Measurements from ENCODE around the gene FBXL16.
A peak's percentile ranks its signal among the peaks of the same experiment; 100 is the strongest.

FBXL16 gene

GRCh38 chr16:709566-710499 is 4.2 kb upstream of the FBXL16 start:
- Histone ChIP-seq H3K79me1 (ENCODE audit: low read length) (peaks cover 2% of the 10 kb centered on the region), H3K18ac (ENCODE audit: low read length) (no peak overlapping the region), H3K4me3 (ENCODE audit: low read depth, low read length) (no peak overlapping the region), H3K27me3 (ENCODE audit: insufficient read depth, low read length) (peaks cover 20% of the 10 kb centered on the region), H3K23ac (ENCODE audit: low read length) (no peak overlapping the region), H2AK5ac (ENCODE audit: low read length) (no peak overlapping the region), H3K27ac (ENCODE audit: low read depth, low read length) (no peak overlapping the region), H4K8ac (ENCODE audit: low read depth, low read length) (no peak overlapping the region), H3K14ac (ENCODE audit: low read length) (no peak overlapping the region), H3K9ac (ENCODE audit: low read length) (no peak overlapping the region), H2BK120ac (ENCODE audit: insufficient read depth, low read length, poor library complexity) (no peak overlapping the region), H2BK5ac (ENCODE audit: low read depth, low read length, poor library complexity) (no peak overlapping the region), H3K4me1 (ENCODE audit: control insufficient read depth in 1 of 2, insufficient read depth in 2 of 2, low read length in 2 of 2) (peaks cover 12 to 13% of the 10 kb centered on the region in 2 experiments), H2BK12ac (ENCODE audit: low read length) (no peak overlapping the region), H3K4ac (ENCODE audit: low read depth, low read length) (no peak overlapping the region), H3K9me3 (ENCODE audit: insufficient read depth, low read depth, low read length) (peaks cover 12% of the 10 kb centered on the region), H2AFZ (ENCODE audit: insufficient read depth, low read length, poor library complexity) (no peak overlapping the region), H4K91ac (ENCODE audit: low read depth, low read length) (no peak overlapping the region), H3K79me2 (ENCODE audit: control insufficient read depth, insufficient read depth, low read length, poor library complexity) (no peaks in the 10 kb centered on the region), H3K4me2 (ENCODE audit: low read length) (no peak overlapping the region), H4K12ac (ENCODE audit: low read depth, low read length) (no peak overlapping the region), H3K36me3 (ENCODE audit: control insufficient read depth in 1 of 2, insufficient read depth in 2 of 2, low read length in 2 of 2) (no peaks in the 10 kb centered on the region)
- WGBS (ENCODE audit: extremely low coverage, insufficient coverage, insufficient read length), result no CpG with 5 or more reads among the region's 30 CpGs
- DNase-seq, result peak; percentile 71 to 72

- no peak overlapping the region for H2BK120ac ChIP-seq (ENCODE audit: insufficient read depth, low read length, poor library complexity)
- H3K4me2 ChIP-seq (ENCODE audit: low read length), result no peak overlapping the region
- H2BK5ac ChIP-seq (ENCODE audit: low read depth, low read length, poor library complexity), result no peak overlapping the region
- H3K18ac ChIP-seq (ENCODE audit: low read length), result no peak overlapping the region
- no peak overlapping the region for H4K12ac ChIP-seq (ENCODE audit: low read depth, low read length)
- no peak overlapping the region for H3K4ac ChIP-seq (ENCODE audit: low read depth, low read length)
- H3K27ac ChIP-seq (ENCODE audit: low read depth, low read length), result no peak overlapping the region
- peaks cover 4 to 5% of the 10 kb centered on the region in 2 experiments for H3K4me1 ChIP-seq (ENCODE audit: control insufficient read depth in 1 of 2, insufficient read depth in 2 of 2, low read length in 2 of 2)
- H2AFZ ChIP-seq (ENCODE audit: insufficient read depth, low read length, poor library complexity), result no peak overlapping the region
- no peak overlapping the region for H3K9ac ChIP-seq (ENCODE audit: low read length)
- peaks cover 7% of the 10 kb centered on the region for H3K9me3 ChIP-seq (ENCODE audit: insufficient read depth, low read depth, low read length)
- H3K36me3 ChIP-seq (ENCODE audit: control insufficient read depth in 1 of 2, insufficient read depth in 2 of 2, low read length in 2 of 2), result no peaks in the 10 kb centered on the region
- no CpG with 5 or more reads among the region's 4 CpGs for WGBS (ENCODE audit: extremely low coverage, insufficient coverage, insufficient read length)
- no peaks in the 10 kb centered on the region for H3K79me2 ChIP-seq (ENCODE audit: control insufficient read depth, insufficient read depth, low read length, poor library complexity)
- H4K91ac ChIP-seq (ENCODE audit: low read depth, low read length), result no peak overlapping the region
- H3K14ac ChIP-seq (ENCODE audit: low read length), result no peak overlapping the region
- H3K23ac ChIP-seq (ENCODE audit: low read length), result no peak overlapping the region
- no peak overlapping the region for H4K8ac ChIP-seq (ENCODE audit: low read depth, low read length)
- no peak overlapping the region for H2BK12ac ChIP-seq (ENCODE audit: low read length)
- H2AK5ac ChIP-seq (ENCODE audit: low read length), result no peak overlapping the region
- peaks cover 28% of the 10 kb centered on the region for H3K27me3 ChIP-seq (ENCODE audit: insufficient read depth, low read length)
- H3K4me3 ChIP-seq (ENCODE audit: low read depth, low read length), result no peak overlapping the region
- no peaks in the 10 kb centered on the region for H3K79me1 ChIP-seq (ENCODE audit: low read length)
- DNase-seq, result no peak
Observed at GRCh38 chr16:708959-709358, 3.4 kb upstream of the FBXL16 start.

- H4K91ac ChIP-seq (ENCODE audit: low read depth, low read length), result no peak overlapping the region
- H3K4me3 ChIP-seq (ENCODE audit: low read depth, low read length), result no peak overlapping the region
- peaks cover 0 to 2% of the 10 kb centered on the region in 2 experiments for H3K4me1 ChIP-seq (ENCODE audit: control insufficient read depth in 1 of 2, insufficient read depth in 2 of 2, low read length in 2 of 2)
- H3K79me1 ChIP-seq (ENCODE audit: low read length), result no peaks in the 10 kb centered on the region
- H3K27ac ChIP-seq (ENCODE audit: low read depth, low read length), result no peak overlapping the region
- H4K12ac ChIP-seq (ENCODE audit: low read depth, low read length), result no peak overlapping the region
- no peak overlapping the region for H2BK120ac ChIP-seq (ENCODE audit: insufficient read depth, low read length, poor library complexity)
- no peaks in the 10 kb centered on the region for H3K79me2 ChIP-seq (ENCODE audit: control insufficient read depth, insufficient read depth, low read length, poor library complexity)
- no peak overlapping the region for H3K9ac ChIP-seq (ENCODE audit: low read length)
- no CpG with 5 or more reads among the region's 3 CpGs for WGBS (ENCODE audit: extremely low coverage, insufficient coverage, insufficient read length)
- peaks cover 7% of the 10 kb centered on the region for H3K9me3 ChIP-seq (ENCODE audit: insufficient read depth, low read depth, low read length)
- no peak overlapping the region for H3K4me2 ChIP-seq (ENCODE audit: low read length)
- H2AK5ac ChIP-seq (ENCODE audit: low read length), result no peak overlapping the region
- H3K18ac ChIP-seq (ENCODE audit: low read length), result no peak overlapping the region
- no peak overlapping the region for H2BK5ac ChIP-seq (ENCODE audit: low read depth, low read length, poor library complexity)
- no peaks in the 10 kb centered on the region for H3K36me3 ChIP-seq (ENCODE audit: control insufficient read depth in 1 of 2, insufficient read depth in 2 of 2, low read length in 2 of 2)
- no peak overlapping the region for H3K4ac ChIP-seq (ENCODE audit: low read depth, low read length)
- H2AFZ ChIP-seq (ENCODE audit: insufficient read depth, low read length, poor library complexity), result no peak overlapping the region
- H3K27me3 ChIP-seq (ENCODE audit: insufficient read depth, low read length), result peaks cover 33% of the 10 kb centered on the region
- no peak overlapping the region for H3K23ac ChIP-seq (ENCODE audit: low read length)
- no peak for DNase-seq
- no peak overlapping the region for H2BK12ac ChIP-seq (ENCODE audit: low read length)
- no peak overlapping the region for H4K8ac ChIP-seq (ENCODE audit: low read depth, low read length)
- H3K14ac ChIP-seq (ENCODE audit: low read length), result no peak overlapping the region
Observed at GRCh38 chr16:708019-708418, 2.4 kb upstream of the FBXL16 start.

GRCh38 chr16:707062-707538 is 1.5 kb upstream of the FBXL16 start:
- no peaks in the 10 kb centered on the region for H3K79me2 ChIP-seq (ENCODE audit: control insufficient read depth, insufficient read depth, low read length, poor library complexity)
- H2BK120ac ChIP-seq (ENCODE audit: insufficient read depth, low read length, poor library complexity), result no peak overlapping the region
- no peak overlapping the region for H3K9ac ChIP-seq (ENCODE audit: low read length)
- H3K4me2 ChIP-seq (ENCODE audit: low read length), result no peak overlapping the region
- H3K79me1 ChIP-seq (ENCODE audit: low read length), result no peaks in the 10 kb centered on the region
- WGBS (ENCODE audit: extremely low coverage, insufficient coverage, insufficient read length), result no CpG with 5 or more reads among the region's 14 CpGs
- no peak overlapping the region for H3K18ac ChIP-seq (ENCODE audit: low read length)
- H2BK12ac ChIP-seq (ENCODE audit: low read length), result no peak overlapping the region
- no peak overlapping the region for H3K4me3 ChIP-seq (ENCODE audit: low read depth, low read length)
- H2AK5ac ChIP-seq (ENCODE audit: low read length), result no peak overlapping the region
- no peak overlapping the region for H3K4ac ChIP-seq (ENCODE audit: low read depth, low read length)
- H3K23ac ChIP-seq (ENCODE audit: low read length), result no peak overlapping the region
- no peak overlapping the region for H2AFZ ChIP-seq (ENCODE audit: insufficient read depth, low read length, poor library complexity)
- no peaks in the 10 kb centered on the region for H3K36me3 ChIP-seq (ENCODE audit: control insufficient read depth in 1 of 2, insufficient read depth in 2 of 2, low read length in 2 of 2)
- no peak overlapping the region for H4K12ac ChIP-seq (ENCODE audit: low read depth, low read length)
- no peak overlapping the region for H4K8ac ChIP-seq (ENCODE audit: low read depth, low read length)
- peaks cover 34% of the 10 kb centered on the region for H3K27me3 ChIP-seq (ENCODE audit: insufficient read depth, low read length)
- H3K27ac ChIP-seq (ENCODE audit: low read depth, low read length), result no peak overlapping the region
- peaks cover 0 to 2% of the 10 kb centered on the region in 2 experiments for H3K4me1 ChIP-seq (ENCODE audit: control insufficient read depth in 1 of 2, insufficient read depth in 2 of 2, low read length in 2 of 2)
- no peak overlapping the region for H2BK5ac ChIP-seq (ENCODE audit: low read depth, low read length, poor library complexity)
- H3K14ac ChIP-seq (ENCODE audit: low read length), result no peak overlapping the region
- no peak overlapping the region for H4K91ac ChIP-seq (ENCODE audit: low read depth, low read length)
- DNase-seq, result no peak
- peaks cover 7% of the 10 kb centered on the region for H3K9me3 ChIP-seq (ENCODE audit: insufficient read depth, low read depth, low read length)
